Memory B cell (primary cell): ENCODE data around the gene KRT37.
"Not testable (repeated sequence)": the region's sequence is repeated elsewhere in the genome, so short reads cannot be mapped to it uniquely, and the experiment has no call there.

Experiments
- ATAC-seq: fragments of 150-1000 bp; cut with Tn5 transposase; 2 replicates; pipeline ENCODE4 v1.10.0; 2021; ENCODE audit warnings: low read depth, mild to moderate bottlenecking, moderate library complexity
- DNase-seq, 2 donors: peaks; one replicate each; pipeline ENCODE4 v3.0.0; 2022; ENCODE audit warnings: low spot score in 2 of 2
- H3K27ac Mint-ChIP-seq: one replicate; pipeline ENCODE4 v1.8.0; 2022; ENCODE audit warnings: mild to moderate bottlenecking, moderate library complexity, mixed read lengths
- H3K27me3 Mint-ChIP-seq: one replicate; pipeline ENCODE4 v1.8.0; 2022; ENCODE audit warnings: mixed read lengths
- H3K36me3 Mint-ChIP-seq: one replicate; pipeline ENCODE4 v1.8.0; 2022; ENCODE audit warnings: mild to moderate bottlenecking, mixed read lengths
- H3K4me1 Mint-ChIP-seq: one replicate; pipeline ENCODE4 v1.8.0; 2022; ENCODE audit warnings: mixed read lengths
- H3K4me3 Mint-ChIP-seq: one replicate; pipeline ENCODE4 v1.8.0; 2022; ENCODE audit warnings: mild to moderate bottlenecking, moderate library complexity, mixed read lengths
- H3K9me3 Mint-ChIP-seq: one replicate; pipeline ENCODE4 v1.8.0; 2022; ENCODE audit warnings: mixed read lengths

The KRT37 gene

DNA sequence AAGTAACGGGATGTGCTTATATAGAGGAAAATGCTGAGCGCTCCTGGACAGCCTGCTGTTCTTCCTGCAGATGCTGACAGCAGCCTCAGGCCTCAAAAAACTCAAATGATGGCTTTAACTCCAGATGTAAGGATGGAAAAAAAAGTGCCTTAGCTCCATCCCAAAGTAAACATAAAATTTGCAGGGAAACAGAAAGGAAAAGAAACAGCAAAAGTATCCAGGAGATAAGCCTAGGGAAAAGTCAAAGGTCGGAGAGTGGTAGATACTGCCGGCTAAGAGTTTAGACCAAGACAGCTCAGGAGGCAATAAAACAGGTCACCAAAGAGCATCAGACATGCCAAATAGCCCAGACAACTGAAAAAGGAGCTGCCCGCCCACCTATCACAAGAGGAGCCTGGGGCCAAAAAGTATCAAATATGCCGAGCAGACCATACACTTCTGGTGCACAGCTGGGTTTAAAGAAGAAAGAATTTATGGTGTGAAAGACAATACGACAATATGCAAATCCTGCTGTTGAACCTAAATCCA lies 33.9 kb downstream of the KRT37 start:
- Mint-ChIP-seq H3K4me3 (no peak overlapping the region), H3K27ac (no peak overlapping the region), H3K9me3 (peaks cover 5% of the 10 kb centered on the region), H3K4me1 (no peaks in the 10 kb centered on the region), H3K36me3 (no peaks in the 10 kb centered on the region), H3K27me3 (peaks cover 12% of the 10 kb centered on the region)
- DNase-seq (no peak), ATAC-seq (no peak)

DNA sequence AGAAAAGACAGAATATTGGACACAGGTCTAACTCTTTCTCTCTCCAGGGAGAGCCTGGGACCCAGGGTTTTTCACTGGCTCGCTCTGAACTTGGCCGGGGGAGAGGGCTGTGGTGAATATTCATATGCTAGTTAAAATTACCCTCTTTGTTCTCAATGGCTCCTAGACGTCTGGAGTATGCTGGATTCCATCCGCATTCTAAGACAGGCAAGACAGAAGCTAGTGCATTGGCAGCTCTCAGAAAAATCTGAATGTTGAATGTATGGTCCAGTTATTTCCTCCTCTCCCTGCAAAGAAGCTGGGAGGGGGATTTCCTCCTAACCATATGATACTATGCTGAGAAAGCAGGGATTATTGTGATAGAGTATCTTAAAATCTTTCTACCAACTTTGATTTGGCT lies 36.7 kb downstream of the KRT37 start:
- Mint-ChIP-seq H3K4me3 (no peak overlapping the region), H3K9me3 (peaks cover 10% of the 10 kb centered on the region), H3K27ac (no peak overlapping the region), H3K27me3 (peaks cover 10% of the 10 kb centered on the region), H3K36me3 (peaks cover 2% of the 10 kb centered on the region), H3K4me1 (no peaks in the 10 kb centered on the region)
- DNase-seq: no peak
- no peak for ATAC-seq

DNA sequence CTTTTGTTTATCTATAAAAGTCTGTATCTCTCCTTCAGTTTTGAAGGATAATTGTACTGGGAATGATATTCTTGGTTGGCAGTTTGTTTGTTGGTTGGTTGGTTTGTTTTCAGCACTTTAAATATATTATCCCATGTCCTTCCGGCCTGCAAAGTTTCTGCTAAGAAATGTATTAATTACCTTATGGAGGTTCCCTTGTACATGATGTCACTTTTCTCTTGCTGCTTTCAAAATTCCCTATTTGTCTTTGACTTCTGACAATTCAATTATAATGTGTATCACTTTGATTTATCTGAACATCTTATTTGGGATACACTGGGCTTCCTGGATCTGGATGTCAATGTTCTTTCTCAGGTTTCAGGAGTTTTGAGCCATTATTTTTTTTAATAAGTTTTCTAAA lies 38.2 kb downstream of the KRT37 start:
- Mint-ChIP-seq H3K27me3 (peaks cover 10% of the 10 kb centered on the region), H3K27ac (no peak overlapping the region)

DNA sequence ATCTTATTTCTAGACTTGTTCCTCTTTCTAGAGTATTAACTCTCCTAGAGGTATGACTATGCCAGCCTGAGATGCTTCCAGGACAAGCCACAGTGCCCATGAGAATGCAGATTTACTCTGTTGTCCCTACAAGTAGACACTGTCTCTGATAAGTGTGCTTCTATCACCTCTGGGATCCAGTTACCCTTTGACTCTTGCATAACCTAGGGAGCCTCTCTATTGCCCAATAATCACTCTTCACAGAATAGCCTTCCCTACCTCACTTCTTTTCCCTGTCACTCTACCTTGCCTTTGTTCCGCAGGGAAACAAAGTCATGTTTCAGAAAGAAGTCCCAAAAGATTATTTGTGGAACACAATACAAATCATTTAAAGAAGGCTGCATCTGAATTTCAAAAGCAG lies 40.7 kb downstream of the KRT37 start:
- H3K27ac Mint-ChIP-seq: no peak overlapping the region
- H3K9me3 Mint-ChIP-seq: peaks cover 10% of the 10 kb centered on the region
- no peaks in the 10 kb centered on the region for H3K4me1 Mint-ChIP-seq
- peaks cover 12% of the 10 kb centered on the region for H3K27me3 Mint-ChIP-seq
- DNase-seq: no peak
- no peak overlapping the region for H3K4me3 Mint-ChIP-seq
- peaks cover 2% of the 10 kb centered on the region for H3K36me3 Mint-ChIP-seq
- ATAC-seq: no peak

More for the DNA sequence above, 38.2 kb downstream of the KRT37 start:
- Mint-ChIP-seq H3K36me3 (peaks cover 2% of the 10 kb centered on the region), H3K4me3 (no peak overlapping the region), H3K4me1 (no peaks in the 10 kb centered on the region), H3K9me3 (peaks cover 10% of the 10 kb centered on the region)
- ATAC-seq: no peak
- DNase-seq: no peak

DNA sequence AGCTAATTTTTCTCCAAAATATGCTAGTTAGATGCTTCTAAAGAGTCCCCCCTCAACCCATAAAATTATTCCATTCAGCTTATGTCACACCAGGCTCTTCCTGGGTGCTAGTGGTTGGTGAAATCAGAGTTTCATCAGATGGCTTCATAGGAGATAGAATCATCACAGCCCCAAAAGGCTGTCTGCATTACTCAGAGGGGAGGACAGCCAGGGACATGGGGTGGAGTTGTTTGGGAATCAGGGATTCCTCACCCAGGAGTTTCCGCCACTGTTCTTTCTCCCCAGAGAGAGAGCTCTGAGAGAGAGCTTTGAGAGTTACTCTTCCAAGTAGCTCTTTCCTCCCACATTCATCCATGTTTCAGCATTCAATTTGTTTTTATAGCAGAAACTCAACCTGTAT lies 42.0 kb downstream of the KRT37 start:
- Mint-ChIP-seq H3K27me3 (peaks cover 14% of the 10 kb centered on the region), H3K36me3 (peaks cover 2% of the 10 kb centered on the region), H3K9me3 (peaks cover 10% of the 10 kb centered on the region), H3K4me3 (no peak overlapping the region), H3K4me1 (no peaks in the 10 kb centered on the region), H3K27ac (no peak overlapping the region)
- DNase-seq (no peak), ATAC-seq (no peak)

DNA sequence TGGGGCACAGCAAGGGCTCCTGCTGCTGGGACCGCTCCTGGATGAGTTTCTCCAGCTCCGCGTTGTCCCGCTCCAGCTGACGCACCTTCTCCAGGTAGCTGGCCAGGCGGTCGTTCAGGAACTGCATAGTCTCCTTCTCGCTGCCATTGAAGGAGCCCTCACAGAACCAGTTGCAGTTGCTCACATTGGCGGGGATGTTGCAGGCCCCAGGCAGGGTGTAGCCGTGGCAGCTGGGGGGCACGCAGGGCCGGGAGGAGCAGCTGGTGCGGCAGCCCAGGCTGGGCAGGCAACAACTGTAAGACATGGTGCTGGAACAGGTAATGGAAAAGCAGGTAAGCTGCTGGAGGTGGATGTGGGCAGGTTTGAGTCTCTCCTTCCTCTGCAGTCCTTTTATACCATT lies 42.4 kb downstream of the KRT37 start, which contains the start of gene KRT34:
Gene KRT34, minus strand, starts transcription at position 364 of the 400 bp plus-strand sequence. Its CDS starts 60 bp downstream, at position 304.
- peaks cover 14% of the 10 kb centered on the region for H3K27me3 Mint-ChIP-seq
- H3K27ac Mint-ChIP-seq, ATAC-seq, H3K36me3 Mint-ChIP-seq, H3K4me1 Mint-ChIP-seq, H3K4me3 Mint-ChIP-seq, DNase-seq: not testable (repeated sequence)
- peaks cover 10% of the 10 kb centered on the region for H3K9me3 Mint-ChIP-seq

DNA sequence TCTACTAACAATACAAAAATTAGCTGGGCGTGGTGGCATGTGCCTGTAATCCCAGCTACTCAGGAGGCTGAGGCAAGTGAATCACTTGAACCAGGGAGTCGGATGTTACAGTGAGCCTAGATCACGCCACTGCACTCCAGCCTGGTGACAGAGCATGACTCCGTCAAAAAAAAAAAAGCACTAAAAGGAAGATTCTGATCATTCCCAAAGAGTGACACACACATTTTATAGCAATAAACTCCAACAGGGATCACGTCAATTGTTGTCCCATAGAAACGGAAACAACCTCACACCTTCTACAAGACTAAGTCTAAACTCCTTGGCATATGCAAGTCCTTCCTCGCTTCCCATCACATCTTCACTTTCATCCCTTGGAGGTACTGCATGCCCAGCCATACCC lies 44.3 kb downstream of the KRT37 start:
- peaks cover 24% of the 10 kb centered on the region for H3K27me3 Mint-ChIP-seq
- not testable (repeated sequence) for DNase-seq, H3K9me3 Mint-ChIP-seq

DNA sequence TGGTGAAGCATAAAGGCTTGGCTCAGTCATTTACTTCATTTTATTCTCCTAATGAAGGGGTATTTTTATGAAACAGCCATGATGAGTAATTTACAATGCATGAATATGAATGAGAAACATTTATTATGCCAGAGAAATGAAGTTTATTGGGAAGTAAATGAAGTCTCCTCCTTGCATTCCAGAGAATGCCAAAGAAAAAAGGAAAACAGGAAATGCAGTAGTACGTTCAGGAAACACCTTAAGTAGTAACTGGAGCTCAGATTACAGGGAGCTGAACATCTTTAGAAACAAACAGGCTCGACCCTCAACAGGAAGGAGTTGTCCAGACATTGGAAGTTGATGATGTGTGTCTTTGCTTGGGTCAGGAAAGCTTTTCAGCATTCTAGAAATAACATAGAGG lies 46.8 kb downstream of the KRT37 start:
- Mint-ChIP-seq H3K27ac (no peak overlapping the region), H3K4me1 (no peaks in the 10 kb centered on the region), H3K36me3 (no peaks in the 10 kb centered on the region)

More for the DNA sequence above, 44.3 kb downstream of the KRT37 start:
- H3K36me3 Mint-ChIP-seq, H3K4me1 Mint-ChIP-seq, H3K27ac Mint-ChIP-seq, H3K4me3 Mint-ChIP-seq, ATAC-seq: not testable (repeated sequence)

More for the DNA sequence above, 46.8 kb downstream of the KRT37 start:
- Mint-ChIP-seq H3K27me3 (peaks cover 24% of the 10 kb centered on the region), H3K9me3 (peaks cover 5% of the 10 kb centered on the region), H3K4me3 (no peak overlapping the region)
- ATAC-seq: no peak
- no peak for DNase-seq
